Esophagus squamous epithelium (tissue), 5 donors: Measurements from ENCODE around the gene SNED1. TPM values are rescaled to one million over a fixed set of nuclear protein-coding genes. Genes with fewer than 3 reads are reported as not detected.

Experiments
- DNase-seq: peaks from one replicate; lab custom pipeline; 2025; lab: John Stamatoyannopoulos, UW
- H3K27ac ChIP-seq, 4 donors: fragments of 200-600 bp; sonication (generic); one replicate each; pipeline ENCODE4 v1.5.1; 2016 to 2019; ENCODE audit warnings: mild to moderate bottlenecking in 1 of 4
- H3K27me3 ChIP-seq, 4 donors: fragments of 200-600 bp; sonication (generic); 1 replicate in 3 of 4; 2 replicates in 1 of 4; pipeline versions ENCODE4 v1.5.1 to v1.6.0; 2017 to 2021; ENCODE audit warnings: antibody characterized with exemption in 1 of 4
- H3K36me3 ChIP-seq, 3 donors: fragments of 200-600 bp; sonication (generic); one replicate each; pipeline ENCODE4 v1.5.1; 2016 to 2019
- H3K4me1 ChIP-seq, 3 donors: fragments of 200-600 bp; sonication (generic); one replicate each; pipeline ENCODE4 v1.5.1; 2017 to 2019
- H3K4me3 ChIP-seq, 4 donors: fragments of 200-600 bp; sonication (generic); 1 replicate in 3 of 4; 2 replicates in 1 of 4; pipeline ENCODE4 v1.5.1; 2016 to 2019; ENCODE audit warnings: mild to moderate bottlenecking in 2 of 4, moderate library complexity in 1 of 4
- H3K9me3 ChIP-seq, 3 donors: fragments of 200-600 bp; sonication (generic); one replicate each; pipeline ENCODE4 v1.5.1; 2016 to 2019
- CTCF ChIP-seq, 6 experiments: fragments of 450-650 bp in 4 of 6; fragments of 200-600 bp in 2 of 6; sonication (generic) in 2 of 6; IDR thresholded peaks; one replicate each; pipeline ENCODE4 v1.5.1; 2016 to 2019; ENCODE audit warnings: antibody characterized with exemption in 6 of 6, mild to moderate bottlenecking in 4 of 6, moderate library complexity in 4 of 6
- POLR2A ChIP-seq, 4 donors: fragments of 450-650 bp; IDR thresholded peaks; one replicate each; pipeline ENCODE4 v1.6.1; 2017; ENCODE audit warnings: antibody characterized with exemption in 4 of 4, mild to moderate bottlenecking in 4 of 4, moderate library complexity in 3 of 4
- WGBS, 2 donors: methylation state at CpG; one replicate each; pipeline ENCODE4 v1.1.5; 2018; 5-methylcytosine and 5-hydroxymethylcytosine counted together
- intact Hi-C: fragments of 100-400 bp; cut with DNase I; formaldehyde crosslinking; loops from one replicate; pipeline ENCODE4 v1.15.0; 2022
- total RNA-seq, 4 donors: library from RNA; depleted of rRNA; stranded (reverse); fragments of >200 nt; gene quantifications; one replicate each; pipeline ENCODE4 v1.1.0, GENCODE V29; 2016
- donor health status: DM: yes; HTN: yes; CAD: no.

SNED1 gene
- total RNA-seq, 4 donors from 2014 or later: 3.3 to 13.9 (median 4.8) TPM

DNA sequence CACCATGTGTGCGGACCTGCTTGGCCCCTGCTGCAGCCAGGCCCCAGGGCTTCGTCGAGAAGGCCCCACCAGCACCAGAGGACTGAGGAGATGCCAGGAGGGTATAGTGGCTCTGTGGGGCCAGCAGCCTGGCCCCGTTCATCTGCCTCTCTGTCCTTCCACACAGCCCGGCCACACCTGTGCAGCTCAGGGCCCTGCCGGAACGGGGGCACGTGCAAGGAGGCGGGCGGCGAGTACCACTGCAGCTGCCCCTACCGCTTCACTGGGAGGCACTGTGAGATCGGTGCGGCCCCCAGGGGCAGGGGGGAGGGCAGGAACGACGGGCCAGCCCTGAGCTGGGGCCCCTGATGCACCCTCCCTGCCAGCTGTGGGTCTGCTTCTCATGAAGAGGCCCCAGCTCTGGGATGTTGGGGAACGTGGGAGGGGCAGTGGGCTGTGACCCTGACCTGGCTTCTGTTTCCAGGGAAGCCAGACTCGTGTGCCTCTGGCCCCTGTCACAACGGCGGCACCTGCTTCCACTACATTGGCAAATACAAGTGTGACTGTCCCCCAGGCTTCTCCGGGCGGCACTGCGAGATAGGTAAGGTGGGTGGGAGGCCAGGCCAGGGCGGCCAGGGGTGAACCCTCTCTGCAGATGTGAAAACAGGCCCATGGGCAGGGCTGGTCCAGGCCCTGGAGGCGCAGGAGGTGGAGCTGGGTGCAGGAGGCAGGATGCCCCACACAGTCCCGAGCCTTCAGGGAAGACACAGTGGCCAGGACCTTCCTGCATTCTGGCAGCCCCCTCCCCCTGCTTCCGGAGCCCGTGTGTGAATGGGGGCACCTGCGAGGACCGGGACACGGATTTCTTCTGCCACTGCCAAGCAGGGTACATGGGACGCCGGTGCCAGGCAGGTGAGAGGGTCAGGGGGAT lies 53.4 kb downstream of the SNED1 start:
- H3K4me3 ChIP-seq: no peak overlapping the region
- 80% methylated on average over 10 of the region's 33 CpGs; no CpG with 5 or more reads in 1 of the 2 donors for WGBS, 2 donors
- H3K9me3 ChIP-seq: no peaks in the 10 kb centered on the region
- no peaks in the 10 kb centered on the region for H3K27me3 ChIP-seq
- H3K4me1 ChIP-seq: no peaks in the 10 kb centered on the region
- TF ChIP-seq POLR2A (IDR thresholded peaks at IDR 0.05) (no peak), CTCF (IDR thresholded peaks at IDR 0.05) (no peak)
- H3K36me3 ChIP-seq: peaks cover 0 to 83% (median 9%) of the 10 kb centered on the region in 3 donors
- H3K27ac ChIP-seq: no peak overlapping the region
- intact Hi-C loops: no loop called here
- DNase-seq: no peak

GRCh38 chr2:241052677-241053360 lies 54.4 kb downstream of the SNED1 start:
- H3K4me3 ChIP-seq: no peak overlapping the region
- no peak overlapping the region for H3K27ac ChIP-seq
- WGBS, 2 donors: 85 to 88% methylated on average over 12 to 20 of the region's 31 CpGs
- no peak for TF ChIP-seq POLR2A (IDR thresholded peaks at IDR 0.05)
- no peaks in the 10 kb centered on the region for H3K9me3 ChIP-seq
- no peaks in the 10 kb centered on the region for H3K4me1 ChIP-seq
- no peaks in the 10 kb centered on the region for H3K27me3 ChIP-seq
- peaks cover 0 to 79% (median 9%) of the 10 kb centered on the region in 3 donors for H3K36me3 ChIP-seq
- no peak for DNase-seq
- intact Hi-C loops: no loop called here

- intact Hi-C loops: no loop called here
- no peak overlapping the region for H3K27ac ChIP-seq
- peaks cover 0 to 70% (median 6%) of the 10 kb centered on the region in 3 donors for H3K36me3 ChIP-seq
- H3K4me3 ChIP-seq: no peak overlapping the region
- H3K9me3 ChIP-seq: no peaks in the 10 kb centered on the region
- H3K27me3 ChIP-seq: no peaks in the 10 kb centered on the region
- TF ChIP-seq CTCF (IDR thresholded peaks at IDR 0.05): no peak
- no peak for TF ChIP-seq POLR2A (IDR thresholded peaks at IDR 0.05)
- H3K4me1 ChIP-seq: no peaks in the 10 kb centered on the region
- 88 to 99% methylated on average over 6 to 8 of the region's 8 CpGs for WGBS, 2 donors
- no peak for DNase-seq
Observed at GRCh38 chr2:241053576-241054251, 55.3 kb downstream of the SNED1 start.

DNA sequence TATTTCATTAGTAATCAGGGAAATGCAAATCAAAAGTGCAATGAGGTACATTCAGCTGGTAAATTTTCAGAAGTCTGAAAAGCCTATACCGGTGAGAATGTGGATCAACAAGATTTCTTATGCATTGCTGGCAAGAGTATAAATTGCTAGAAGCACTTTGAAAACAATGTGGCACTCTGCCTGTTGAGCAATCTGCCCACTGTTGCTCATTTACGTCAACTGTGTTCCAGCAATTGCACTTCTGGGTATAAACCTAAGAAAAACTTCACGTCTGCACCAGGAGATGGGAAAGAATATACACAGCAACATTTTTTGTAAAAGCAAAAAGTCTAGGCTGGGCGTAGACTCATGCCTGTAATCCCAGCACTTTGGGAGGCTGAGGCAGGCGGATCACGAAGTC lies 62.9 kb downstream of the SNED1 start:
- Histone ChIP-seq H3K4me3 (no peak overlapping the region), H3K9me3 (no peaks in the 10 kb centered on the region), H3K36me3 (peaks cover 0 to 12% (median 0%) of the 10 kb centered on the region in 3 donors), H3K4me1 (peaks cover 10 to 51% (median 17%) of the 10 kb centered on the region in 3 donors), H3K27me3 (peaks cover 0 to 13% (median 0%) of the 10 kb centered on the region in 4 donors), H3K27ac (peak overlapping the region; percentile 57 to 88 (median 86))
- intact Hi-C loops: no loop called here
- no peak for DNase-seq
- WGBS, 2 donors: 35 to 52% methylated on average over 6 of the region's 6 CpGs
- TF ChIP-seq POLR2A (IDR thresholded peaks at IDR 0.05): no peak
- no peak for TF ChIP-seq CTCF (IDR thresholded peaks at IDR 0.05)

GRCh38 chr2:241062389-241063092 lies 64.1 kb downstream of the SNED1 start:
- peaks cover 0 to 13% (median 0%) of the 10 kb centered on the region in 4 donors for H3K27me3 ChIP-seq
- peaks cover 0 to 23% (median 0%) of the 10 kb centered on the region in 3 donors for H3K36me3 ChIP-seq
- no peak for DNase-seq
- no peaks in the 10 kb centered on the region for H3K9me3 ChIP-seq
- no peak for TF ChIP-seq CTCF (IDR thresholded peaks at IDR 0.05)
- no peak for TF ChIP-seq POLR2A (IDR thresholded peaks at IDR 0.05)
- peak overlapping the region; percentile 43 to 64 (median 55) for H3K4me3 ChIP-seq
- peak overlapping the region; percentile 84 to 88 (median 86) for H3K27ac ChIP-seq
- intact Hi-C loops: no loop called here
- WGBS, 2 donors: 27 to 66% methylated on average over 7 to 8 of the region's 15 CpGs
- H3K4me1 ChIP-seq: peaks cover 10 to 51% (median 17%) of the 10 kb centered on the region in 3 donors
